ENCODE measurements around the gene APC. TPM values are rescaled to one million over a fixed set of nuclear protein-coding genes. Genes with fewer than 3 reads are reported as not detected.

The APC gene
- total and polyA plus RNA-seq, 12 donors: 2.5 to 78.8 (median 37.1) TPM

DNA sequence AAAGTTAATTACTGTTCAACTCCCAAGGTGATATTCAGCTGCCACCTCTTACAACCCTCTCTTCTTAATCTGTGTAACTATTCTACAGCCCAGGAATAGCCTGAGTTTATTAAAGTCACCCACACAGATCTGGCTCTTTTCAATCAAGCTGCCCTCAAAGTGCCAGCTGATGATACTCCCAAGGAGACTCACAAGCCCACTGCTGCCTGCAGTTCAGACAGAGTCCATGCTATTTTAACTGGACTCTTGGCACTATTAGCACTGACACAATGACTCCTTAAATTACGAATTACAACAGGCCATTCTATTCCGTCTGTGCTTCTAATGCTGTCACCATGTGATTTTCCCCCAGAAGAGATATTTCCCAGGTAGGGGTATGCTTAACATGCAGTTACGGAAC is 158.0 kb downstream of the APC start:
- Histone ChIP-seq H3K27me3 (no peaks in the 10 kb centered on the region), H3K4me1 (replicated peaks in 1 of 2) (peaks cover 6 to 22% of the 10 kb centered on the region in 2 donors), H3K27ac (no peak overlapping the region), H3K9me3 (replicated peaks in 1 of 3) (no peaks in the 10 kb centered on the region), H3K4me3 (no peak overlapping the region), H3K36me3 (replicated peaks in 1 of 2) (peaks cover 0 to 25% of the 10 kb centered on the region in 2 donors)
- intact Hi-C loops (cut with DNase I): no loop called here
- TF ChIP-seq, protein P1, sequence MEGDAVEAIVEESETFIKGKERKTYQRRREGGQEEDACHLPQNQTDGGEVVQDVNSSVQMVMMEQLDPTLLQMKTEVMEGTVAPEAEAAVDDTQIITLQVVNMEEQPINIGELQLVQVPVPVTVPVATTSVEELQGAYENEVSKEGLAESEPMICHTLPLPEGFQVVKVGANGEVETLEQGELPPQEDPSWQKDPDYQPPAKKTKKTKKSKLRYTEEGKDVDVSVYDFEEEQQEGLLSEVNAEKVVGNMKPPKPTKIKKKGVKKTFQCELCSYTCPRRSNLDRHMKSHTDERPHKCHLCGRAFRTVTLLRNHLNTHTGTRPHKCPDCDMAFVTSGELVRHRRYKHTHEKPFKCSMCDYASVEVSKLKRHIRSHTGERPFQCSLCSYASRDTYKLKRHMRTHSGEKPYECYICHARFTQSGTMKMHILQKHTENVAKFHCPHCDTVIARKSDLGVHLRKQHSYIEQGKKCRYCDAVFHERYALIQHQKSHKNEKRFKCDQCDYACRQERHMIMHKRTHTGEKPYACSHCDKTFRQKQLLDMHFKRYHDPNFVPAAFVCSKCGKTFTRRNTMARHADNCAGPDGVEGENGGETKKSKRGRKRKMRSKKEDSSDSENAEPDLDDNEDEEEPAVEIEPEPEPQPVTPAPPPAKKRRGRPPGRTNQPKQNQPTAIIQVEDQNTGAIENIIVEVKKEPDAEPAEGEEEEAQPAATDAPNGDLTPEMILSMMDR (IDR thresholded peaks at IDR 0.05): no peak
- TF ChIP-seq POLR2A (IDR thresholded peaks at IDR 0.05): no peak
- DNase-seq: no peak
- WGBS, 4 donors: 79 to 91% (median 84%) methylated on average over 3 of the region's 3 CpGs

Small RNA genes within 50 kb of the gene (small RNA-seq; reads per million reads assigned to genes)
- 0 reads per million in 2 donors for gene RNU6-482P

Other genes with a start within 250 kb of the APC start
- gene SRP19, start 123.4 kb downstream of the APC start, total RNA-seq: 100 to 1,000 TPM in 1 of 9 donors, 10 to 100 TPM in 8; 18.4 to 136 (median 43.8) TPM
- gene SRP19, start 123.4 kb downstream of the APC start, polyA plus RNA-seq: 100 to 1,000 TPM in 2 of 3 donors, 10 to 100 TPM in 1; 91.1 to 247 (median 150) TPM
- 100 to 1,000 TPM in 7 of 9 donors, 10 to 100 TPM in 2; 84.6 to 198 (median 167) TPM for gene REEP5, start 184.3 kb downstream of the APC start, total RNA-seq
- 100 to 1,000 TPM in 2 of 3 donors, 10 to 100 TPM in 1; 73.8 to 187 (median 107) TPM for gene REEP5, start 184.3 kb downstream of the APC start, polyA plus RNA-seq
- 10 to 100 TPM; 17.5 to 66.4 (median 44.5) TPM for gene DCP2, start 238.9 kb downstream of the APC start, total RNA-seq
- gene DCP2, start 238.9 kb downstream of the APC start, polyA plus RNA-seq: 1 to 10 TPM; 7.0 to 9.9 (median 7.2) TPM